ENCODE results near the gene LRIG2. TPM values are rescaled to one million over a fixed set of nuclear protein-coding genes. Genes with fewer than 3 reads are reported as not detected.
"Not testable (repeated sequence)": the region's sequence is repeated elsewhere in the genome, so short reads cannot be mapped to it uniquely, and the experiment has no call there.

The LRIG2 gene
- total RNA-seq, 4 donors from 2014 or later: 23.0 to 41.9 (median 30.6) TPM

DNA sequence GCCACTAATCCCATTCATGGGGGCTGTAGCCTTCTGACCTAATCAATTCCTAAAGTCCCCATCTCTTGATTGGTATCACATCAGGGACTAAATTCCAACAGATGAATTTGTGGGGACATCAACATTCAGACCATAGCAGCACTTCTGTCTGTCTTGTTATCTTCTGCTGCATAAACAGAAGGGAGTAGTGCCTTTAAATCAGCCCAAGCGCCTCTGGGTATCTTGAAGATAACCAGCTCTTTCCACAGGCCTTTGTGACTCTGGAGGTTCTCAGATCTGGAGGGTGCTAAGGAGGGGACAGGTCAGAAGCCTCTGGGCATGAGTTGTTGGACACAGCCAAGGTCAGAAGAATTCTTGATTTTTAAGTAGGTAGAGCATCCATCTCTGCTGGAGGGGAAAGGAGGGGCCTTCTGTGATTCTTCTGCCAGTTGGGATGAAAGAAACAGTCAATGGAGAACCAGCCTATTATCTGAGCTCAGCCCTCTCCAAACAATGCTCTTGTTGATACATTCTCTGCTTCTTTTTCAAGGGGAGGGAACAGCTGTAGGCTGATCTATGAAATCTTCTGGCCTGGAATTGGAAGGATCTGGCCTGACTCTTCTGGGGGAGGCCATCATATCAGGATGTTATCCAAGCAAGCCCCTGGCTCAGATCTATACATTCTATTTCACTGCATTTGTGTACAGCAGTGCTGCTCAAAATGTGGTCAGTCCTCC, 31.3 kb upstream of the LRIG2 start:
- DNase-seq: no peak
- intact Hi-C loops (cut with DNase I): no loop called here
- TF ChIP-seq, protein P1, sequence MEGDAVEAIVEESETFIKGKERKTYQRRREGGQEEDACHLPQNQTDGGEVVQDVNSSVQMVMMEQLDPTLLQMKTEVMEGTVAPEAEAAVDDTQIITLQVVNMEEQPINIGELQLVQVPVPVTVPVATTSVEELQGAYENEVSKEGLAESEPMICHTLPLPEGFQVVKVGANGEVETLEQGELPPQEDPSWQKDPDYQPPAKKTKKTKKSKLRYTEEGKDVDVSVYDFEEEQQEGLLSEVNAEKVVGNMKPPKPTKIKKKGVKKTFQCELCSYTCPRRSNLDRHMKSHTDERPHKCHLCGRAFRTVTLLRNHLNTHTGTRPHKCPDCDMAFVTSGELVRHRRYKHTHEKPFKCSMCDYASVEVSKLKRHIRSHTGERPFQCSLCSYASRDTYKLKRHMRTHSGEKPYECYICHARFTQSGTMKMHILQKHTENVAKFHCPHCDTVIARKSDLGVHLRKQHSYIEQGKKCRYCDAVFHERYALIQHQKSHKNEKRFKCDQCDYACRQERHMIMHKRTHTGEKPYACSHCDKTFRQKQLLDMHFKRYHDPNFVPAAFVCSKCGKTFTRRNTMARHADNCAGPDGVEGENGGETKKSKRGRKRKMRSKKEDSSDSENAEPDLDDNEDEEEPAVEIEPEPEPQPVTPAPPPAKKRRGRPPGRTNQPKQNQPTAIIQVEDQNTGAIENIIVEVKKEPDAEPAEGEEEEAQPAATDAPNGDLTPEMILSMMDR (IDR thresholded peaks at IDR 0.05): no peak
- no peak for TF ChIP-seq POLR2A (IDR thresholded peaks at IDR 0.05)
- no peak overlapping the region for H3K4me3 ChIP-seq (replicated peaks in 1 of 3)
- H3K36me3 ChIP-seq: no peaks in the 10 kb centered on the region
- H3K4me1 ChIP-seq: peaks cover 0 to 8% of the 10 kb centered on the region in 2 donors
- 0 to 40% methylated on average over 1 of the region's 1 CpG for WGBS, 2 donors
- no peaks in the 10 kb centered on the region for H3K27me3 ChIP-seq
- H3K9me3 ChIP-seq: no peaks in the 10 kb centered on the region
- H3K27ac ChIP-seq: no peak overlapping the region

DNA sequence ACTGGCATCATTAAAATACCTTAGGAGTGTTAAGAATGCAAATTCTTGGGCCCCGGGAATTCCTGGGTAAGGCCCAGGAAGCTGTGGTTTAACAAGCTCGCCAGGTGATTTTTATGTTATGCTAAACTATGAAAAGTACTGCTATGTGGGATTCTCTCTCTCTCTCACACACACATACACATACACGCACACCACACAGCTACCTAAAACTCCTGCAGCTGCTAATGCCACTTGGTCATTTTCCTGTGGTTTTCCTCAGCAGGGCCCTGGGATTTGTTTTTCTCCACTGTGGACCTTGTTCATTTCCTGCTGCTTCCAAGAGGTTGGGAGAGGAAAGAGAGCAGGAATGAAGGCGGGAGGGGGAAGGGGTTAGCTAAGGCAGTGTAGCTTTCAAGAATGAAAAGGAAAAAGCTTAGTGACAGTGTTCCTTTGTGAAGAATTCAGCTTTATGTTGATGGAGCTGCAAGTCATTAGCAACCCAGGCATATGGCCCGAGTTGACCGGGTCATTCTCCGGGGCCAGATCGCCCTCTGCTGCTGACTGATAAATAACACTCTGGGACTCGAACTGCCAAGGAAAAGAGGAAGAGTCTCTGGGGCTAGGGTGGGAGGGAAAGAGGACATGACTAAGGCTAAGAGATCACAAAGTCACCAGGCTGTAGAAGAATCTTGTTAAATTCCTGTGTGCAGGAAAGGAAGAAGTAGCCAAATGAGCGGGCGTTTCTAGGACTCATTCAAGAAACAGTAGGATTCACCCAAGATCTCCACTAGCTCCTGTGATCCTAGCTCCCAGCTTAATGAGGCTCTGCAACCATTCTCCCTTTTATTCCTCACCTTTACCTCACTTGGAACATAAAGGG, 30.5 kb upstream of the LRIG2 start:
- Histone ChIP-seq H3K4me1 (peaks cover 0 to 8% of the 10 kb centered on the region in 2 donors), H3K4me3 (replicated peaks in 1 of 3) (no peak overlapping the region), H3K36me3 (no peaks in the 10 kb centered on the region), H3K27me3 (no peaks in the 10 kb centered on the region), H3K27ac (no peak overlapping the region), H3K9me3 (no peaks in the 10 kb centered on the region)
- TF ChIP-seq, protein P1 (IDR thresholded peaks at IDR 0.05): peak in 4 of 6 experiments; percentile 38 to 62 (median 60)
- TF ChIP-seq POLR2A (IDR thresholded peaks at IDR 0.05): no peak
- intact Hi-C loops (cut with DNase I): no loop called here
- DNase-seq: peak; percentile 46 to 57
- 24 to 29% methylated on average over 11 of the region's 11 CpGs for WGBS, 2 donors

DNA sequence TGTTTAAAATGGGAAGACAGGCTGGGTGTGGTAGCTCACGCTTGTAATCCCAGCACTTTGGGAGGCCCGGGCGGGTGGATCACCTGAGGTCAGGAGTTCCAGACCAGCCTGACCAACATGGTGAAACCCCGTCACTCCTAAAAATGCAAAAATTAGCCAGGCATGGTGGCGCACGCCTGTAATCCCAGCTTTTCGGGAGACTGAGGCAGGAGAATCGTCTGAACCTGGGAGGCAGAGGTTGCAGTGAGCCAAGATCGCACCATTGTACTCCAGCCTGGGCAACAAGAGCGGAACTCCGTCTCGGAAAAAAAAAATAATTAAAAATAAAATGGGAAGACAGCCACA, 29.9 kb upstream of the LRIG2 start:
- WGBS, 2 donors: 76 to 78% methylated on average over 12 of the region's 12 CpGs
- DNase-seq; H3K27ac ChIP-seq; H3K36me3 ChIP-seq; intact Hi-C loops (cut with DNase I); H3K4me3 ChIP-seq (replicated peaks in 1 of 3); H3K9me3 ChIP-seq; H3K27me3 ChIP-seq; H3K4me1 ChIP-seq: not testable (repeated sequence)

DNA sequence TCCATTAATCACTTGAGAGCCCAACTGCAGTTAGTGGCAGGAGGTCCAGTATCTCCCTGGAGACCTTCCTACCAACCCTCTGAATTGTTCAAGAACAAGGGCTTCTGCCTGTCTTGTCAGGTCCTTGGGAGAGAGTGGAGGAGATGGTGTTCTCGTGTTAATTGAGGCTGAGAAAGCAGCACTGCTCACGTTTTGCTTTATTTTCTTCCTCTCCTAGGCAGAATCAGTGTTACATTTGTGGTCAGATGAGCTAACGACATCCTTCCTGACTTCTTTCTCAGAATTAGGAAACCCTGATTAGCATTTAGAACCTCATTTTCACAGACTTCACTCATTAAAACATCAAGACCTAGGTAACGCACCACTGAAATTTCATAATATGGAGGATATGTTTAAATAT, 26.4 kb upstream of the LRIG2 start:
- Histone ChIP-seq H3K9me3 (no peaks in the 10 kb centered on the region), H3K4me1 (peaks cover 0 to 8% of the 10 kb centered on the region in 2 donors), H3K36me3 (no peaks in the 10 kb centered on the region), H3K27me3 (no peaks in the 10 kb centered on the region), H3K4me3 (replicated peaks in 1 of 3) (no peak overlapping the region), H3K27ac (no peak overlapping the region)
- WGBS, 2 donors: 77 to 78% methylated on average over 4 of the region's 4 CpGs
- TF ChIP-seq, protein P1 (IDR thresholded peaks at IDR 0.05): no peak
- no peak for TF ChIP-seq POLR2A (IDR thresholded peaks at IDR 0.05)
- intact Hi-C loops (cut with DNase I): no loop called here
- DNase-seq: no peak

DNA sequence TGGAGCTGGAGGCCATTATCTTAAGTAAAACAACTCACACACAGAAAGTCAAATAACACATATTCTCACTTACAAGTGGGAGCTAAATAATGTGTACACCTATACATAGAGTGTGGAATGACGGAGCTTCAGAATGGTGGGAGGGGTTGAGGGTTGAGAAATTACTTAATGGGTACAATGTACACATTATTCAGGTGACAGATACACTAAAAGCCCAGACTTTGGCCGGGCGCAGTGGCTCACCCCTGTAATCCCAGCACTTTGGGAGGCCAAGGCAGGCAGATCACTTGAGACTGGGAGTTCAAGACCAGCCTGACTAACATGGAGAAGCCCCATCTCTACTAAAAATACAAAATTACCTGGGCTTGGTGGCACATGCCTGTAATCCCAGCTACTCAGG, 24.9 kb upstream of the LRIG2 start:
- 83 to 96% methylated on average over 3 of the region's 3 CpGs for WGBS, 2 donors
- intact Hi-C loops (cut with DNase I): no loop called here
- no peaks in the 10 kb centered on the region for H3K27me3 ChIP-seq
- no peaks in the 10 kb centered on the region for H3K9me3 ChIP-seq
- no peak overlapping the region for H3K27ac ChIP-seq
- H3K4me3 ChIP-seq (replicated peaks in 1 of 3): no peak overlapping the region
- TF ChIP-seq, protein P1 (IDR thresholded peaks at IDR 0.05): no peak
- no peak for TF ChIP-seq POLR2A (IDR thresholded peaks at IDR 0.05)
- H3K4me1 ChIP-seq: no peaks in the 10 kb centered on the region
- DNase-seq: no peak
- H3K36me3 ChIP-seq: no peaks in the 10 kb centered on the region
